ENCODE results near the gene TSPAN3. TPM values are rescaled to one million over a fixed set of nuclear protein-coding genes. Genes with fewer than 3 reads are reported as not detected.

The TSPAN3 gene
- total RNA-seq, 1 donor from 2014 or later = 359 TPM

DNA sequence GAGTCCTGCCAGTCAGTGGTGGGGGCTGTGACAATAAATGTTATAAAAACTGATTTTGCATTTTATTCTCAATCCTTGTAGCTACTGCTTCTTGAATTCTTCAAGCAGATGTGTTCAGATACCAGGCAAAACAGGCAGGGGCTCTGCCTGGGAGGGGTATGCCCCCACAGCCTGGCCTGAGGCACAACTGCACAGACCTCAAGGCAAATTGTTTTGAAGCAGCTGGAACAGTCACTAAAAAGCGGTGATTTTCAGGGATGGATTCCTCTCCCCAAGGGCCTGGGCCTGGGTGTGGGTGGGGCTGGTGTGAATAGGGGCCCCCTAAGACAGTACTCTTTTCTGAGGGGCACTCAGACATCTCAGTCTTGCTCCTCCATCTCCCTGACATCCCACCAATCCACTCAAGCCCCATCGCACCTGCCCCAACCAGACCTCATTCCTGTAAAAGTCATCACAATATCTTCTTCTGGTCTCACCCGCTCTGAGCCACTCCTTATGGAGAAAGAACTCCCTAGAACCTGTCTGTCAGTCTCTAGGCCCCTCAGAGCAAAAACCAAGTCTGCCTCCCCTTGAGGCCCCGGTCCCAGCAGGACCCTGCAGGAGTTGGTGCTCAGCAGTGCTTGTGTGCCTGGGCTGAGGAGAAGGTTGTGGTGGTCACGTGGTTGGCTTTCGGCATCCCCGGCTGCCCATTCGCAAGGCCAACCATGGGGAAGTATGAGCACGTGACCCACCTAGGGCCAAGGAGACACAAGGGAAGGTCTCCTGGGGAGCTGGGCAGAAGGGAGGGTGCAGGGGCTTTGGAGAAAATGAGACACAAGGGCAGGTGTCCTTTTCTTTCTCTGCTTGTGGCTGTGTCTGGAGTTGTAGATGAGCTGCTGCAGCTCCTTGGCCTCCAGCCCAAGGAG lies 78.9 kb downstream of the TSPAN3 start:
- TF ChIP-seq, protein P1, sequence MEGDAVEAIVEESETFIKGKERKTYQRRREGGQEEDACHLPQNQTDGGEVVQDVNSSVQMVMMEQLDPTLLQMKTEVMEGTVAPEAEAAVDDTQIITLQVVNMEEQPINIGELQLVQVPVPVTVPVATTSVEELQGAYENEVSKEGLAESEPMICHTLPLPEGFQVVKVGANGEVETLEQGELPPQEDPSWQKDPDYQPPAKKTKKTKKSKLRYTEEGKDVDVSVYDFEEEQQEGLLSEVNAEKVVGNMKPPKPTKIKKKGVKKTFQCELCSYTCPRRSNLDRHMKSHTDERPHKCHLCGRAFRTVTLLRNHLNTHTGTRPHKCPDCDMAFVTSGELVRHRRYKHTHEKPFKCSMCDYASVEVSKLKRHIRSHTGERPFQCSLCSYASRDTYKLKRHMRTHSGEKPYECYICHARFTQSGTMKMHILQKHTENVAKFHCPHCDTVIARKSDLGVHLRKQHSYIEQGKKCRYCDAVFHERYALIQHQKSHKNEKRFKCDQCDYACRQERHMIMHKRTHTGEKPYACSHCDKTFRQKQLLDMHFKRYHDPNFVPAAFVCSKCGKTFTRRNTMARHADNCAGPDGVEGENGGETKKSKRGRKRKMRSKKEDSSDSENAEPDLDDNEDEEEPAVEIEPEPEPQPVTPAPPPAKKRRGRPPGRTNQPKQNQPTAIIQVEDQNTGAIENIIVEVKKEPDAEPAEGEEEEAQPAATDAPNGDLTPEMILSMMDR (IDR thresholded peaks at IDR 0.05) = no peak
- DNase-seq (peak; percentile 68), ATAC-seq (peak; percentile 21)
- peaks cover 12% of the 10 kb centered on the region for H3K4me1 ChIP-seq
- H3K36me3 ChIP-seq = no peaks in the 10 kb centered on the region
- no peak overlapping the region for H3K4me3 ChIP-seq
- no peaks in the 10 kb centered on the region for H3K27me3 ChIP-seq
- H3K9me3 ChIP-seq = no peaks in the 10 kb centered on the region
- H3K27ac ChIP-seq = no peak overlapping the region
- intact Hi-C loops (cut with DNase I) = no loop called here

Other genes starting within 250 kb of the TSPAN3 start
- gene SCAPER, start 165.8 kb downstream of the TSPAN3 start, total RNA-seq = 44.3 TPM
- 39.4 TPM for gene RCN2, start 139.4 kb downstream of the TSPAN3 start, total RNA-seq
- gene PSTPIP1, start 76.0 kb downstream of the TSPAN3 start, total RNA-seq = 16.0 TPM

Measured in upper lobe of right lung (tissue), 1 donor.